Measurements from ENCODE around the gene LRRC38.

Gene LRRC38

GRCh38 chr1:13520985-13521384 lies 7.2 kb upstream of the LRRC38 start:
- no peaks in the 10 kb centered on the region for H3K4me1 ChIP-seq (ENCODE audit: control insufficient read depth in 2 of 2, insufficient read depth in 1 of 2, low read depth in 1 of 2, low read length in 2 of 2)
- peaks cover 0 to 1% of the 10 kb centered on the region in 2 donors for H3K9me3 ChIP-seq (replicated peaks in 1 of 2; ENCODE audit: control insufficient read depth in 2 of 2, insufficient read depth in 1 of 2, low read depth in 1 of 2, low read length in 2 of 2)
- no peak overlapping the region for H2AK5ac ChIP-seq (ENCODE audit: low read depth, low read length)
- H3K18ac ChIP-seq (ENCODE audit: low read length) = no peak overlapping the region
- H2BK120ac ChIP-seq (ENCODE audit: low read depth, low read length) = no peak overlapping the region
- no peak overlapping the region for H2BK12ac ChIP-seq (ENCODE audit: low read length)
- H3K36me3 ChIP-seq (replicated peaks in 1 of 2; ENCODE audit: control insufficient read depth in 2 of 2, insufficient read depth in 2 of 2, low read length in 2 of 2) = no peaks in the 10 kb centered on the region
- no peak overlapping the region for H2AFZ ChIP-seq (ENCODE audit: low read length)
- H3K79me1 ChIP-seq (ENCODE audit: low read depth, low read length) = no peaks in the 10 kb centered on the region
- H3K27me3 ChIP-seq (ENCODE audit: control insufficient read depth in 3 of 3, insufficient read depth in 3 of 3, low read depth in 1 of 3, low read length in 3 of 3) = peaks cover 2 to 25% (median 16%) of the 10 kb centered on the region in 3 experiments
- no peak overlapping the region for H3K4me2 ChIP-seq (ENCODE audit: insufficient read depth, low read length, poor library complexity, severe bottlenecking)
- H2BK15ac ChIP-seq (ENCODE audit: low read length) = no peak overlapping the region
- H4K8ac ChIP-seq (ENCODE audit: low read depth, low read length) = no peak overlapping the region
- H2BK5ac ChIP-seq (ENCODE audit: low read length) = no peak overlapping the region
- no peak overlapping the region for H3K9ac ChIP-seq (ENCODE audit: low read depth, low read length, poor library complexity)
- no peak for DNase-seq (ENCODE audit: low spot score)
- H3K14ac ChIP-seq (ENCODE audit: low read length) = no peak overlapping the region
- H4K91ac ChIP-seq (ENCODE audit: low read depth, low read length, poor library complexity) = no peak overlapping the region
- no peak overlapping the region for H3K23ac ChIP-seq (ENCODE audit: low read depth, low read length, poor library complexity)
- H3K27ac ChIP-seq (replicated peaks; ENCODE audit: low read length) = no peak overlapping the region
- no peak overlapping the region for H3K4ac ChIP-seq (ENCODE audit: low read length)
- WGBS, 2 donors (ENCODE audit: extremely low coverage in 2 of 2, insufficient read length in 2 of 2, insufficient replicate concordance in 1 of 2) = no CpG with 5 or more reads among the region's 12 CpGs
- H3K4me3 ChIP-seq (ENCODE audit: low read length in 2 of 2) = no peak overlapping the region

- H3K18ac ChIP-seq (ENCODE audit: low read length) = no peak overlapping the region
- no peak overlapping the region for H4K91ac ChIP-seq (ENCODE audit: low read depth, low read length, poor library complexity)
- no peak overlapping the region for H2BK12ac ChIP-seq (ENCODE audit: low read length)
- no peak overlapping the region for H2BK15ac ChIP-seq (ENCODE audit: low read length)
- H4K8ac ChIP-seq (ENCODE audit: low read depth, low read length) = no peak overlapping the region
- H3K4me2 ChIP-seq (ENCODE audit: insufficient read depth, low read length, poor library complexity, severe bottlenecking) = no peak overlapping the region
- no peaks in the 10 kb centered on the region for H3K9me3 ChIP-seq (replicated peaks in 1 of 2; ENCODE audit: control insufficient read depth in 2 of 2, insufficient read depth in 1 of 2, low read depth in 1 of 2, low read length in 2 of 2)
- no peak overlapping the region for H2AK5ac ChIP-seq (ENCODE audit: low read depth, low read length)
- peaks cover 0 to 3% of the 10 kb centered on the region in 2 donors for H3K4me1 ChIP-seq (ENCODE audit: control insufficient read depth in 2 of 2, insufficient read depth in 1 of 2, low read depth in 1 of 2, low read length in 2 of 2)
- no peak overlapping the region for H3K9ac ChIP-seq (ENCODE audit: low read depth, low read length, poor library complexity)
- H2AFZ ChIP-seq (ENCODE audit: low read length) = no peak overlapping the region
- H3K4me3 ChIP-seq (ENCODE audit: low read length in 2 of 2) = no peak overlapping the region
- DNase-seq (ENCODE audit: low spot score) = peak; percentile 37
- no CpG with 5 or more reads among the region's 18 CpGs for WGBS, 2 donors (ENCODE audit: extremely low coverage in 2 of 2, insufficient read length in 2 of 2, insufficient replicate concordance in 1 of 2)
- H3K36me3 ChIP-seq (replicated peaks in 1 of 2; ENCODE audit: control insufficient read depth in 2 of 2, insufficient read depth in 2 of 2, low read length in 2 of 2) = no peaks in the 10 kb centered on the region
- H3K14ac ChIP-seq (ENCODE audit: low read length) = no peak overlapping the region
- H2BK5ac ChIP-seq (ENCODE audit: low read length) = no peak overlapping the region
- no peak overlapping the region for H3K23ac ChIP-seq (ENCODE audit: low read depth, low read length, poor library complexity)
- no peak overlapping the region for H2BK120ac ChIP-seq (ENCODE audit: low read depth, low read length)
- H3K4ac ChIP-seq (ENCODE audit: low read length) = no peak overlapping the region
- H3K79me1 ChIP-seq (ENCODE audit: low read depth, low read length) = no peaks in the 10 kb centered on the region
- H3K27me3 ChIP-seq (ENCODE audit: control insufficient read depth in 3 of 3, insufficient read depth in 3 of 3, low read depth in 1 of 3, low read length in 3 of 3) = peaks cover 9 to 60% (median 50%) of the 10 kb centered on the region in 3 experiments
- H3K27ac ChIP-seq (replicated peaks; ENCODE audit: low read length) = no peak overlapping the region
Measured at GRCh38 chr1:13517193-13517812, 3.5 kb upstream of the LRRC38 start.

- peaks cover 0 to 3% of the 10 kb centered on the region in 2 donors for H3K4me1 ChIP-seq (ENCODE audit: control insufficient read depth in 2 of 2, insufficient read depth in 1 of 2, low read depth in 1 of 2, low read length in 2 of 2)
- no peak overlapping the region for H2BK120ac ChIP-seq (ENCODE audit: low read depth, low read length)
- no peak overlapping the region for H3K4ac ChIP-seq (ENCODE audit: low read length)
- H2AFZ ChIP-seq (ENCODE audit: low read length) = no peak overlapping the region
- H3K14ac ChIP-seq (ENCODE audit: low read length) = no peak overlapping the region
- no peak overlapping the region for H2BK12ac ChIP-seq (ENCODE audit: low read length)
- no peak overlapping the region for H3K18ac ChIP-seq (ENCODE audit: low read length)
- no peak overlapping the region for H4K91ac ChIP-seq (ENCODE audit: low read depth, low read length, poor library complexity)
- no peak overlapping the region for H3K4me2 ChIP-seq (ENCODE audit: insufficient read depth, low read length, poor library complexity, severe bottlenecking)
- no peak overlapping the region for H3K9ac ChIP-seq (ENCODE audit: low read depth, low read length, poor library complexity)
- no peak overlapping the region for H4K8ac ChIP-seq (ENCODE audit: low read depth, low read length)
- H3K23ac ChIP-seq (ENCODE audit: low read depth, low read length, poor library complexity) = no peak overlapping the region
- no peak overlapping the region for H2BK15ac ChIP-seq (ENCODE audit: low read length)
- H3K27ac ChIP-seq (replicated peaks; ENCODE audit: low read length) = no peak overlapping the region
- H2AK5ac ChIP-seq (ENCODE audit: low read depth, low read length) = no peak overlapping the region
- DNase-seq (ENCODE audit: low spot score) = no peak
- no CpG with 5 or more reads among the region's 10 CpGs for WGBS, 2 donors (ENCODE audit: extremely low coverage in 2 of 2, insufficient read length in 2 of 2, insufficient replicate concordance in 1 of 2)
- no peak overlapping the region for H3K4me3 ChIP-seq (ENCODE audit: low read length in 2 of 2)
- no peaks in the 10 kb centered on the region for H3K36me3 ChIP-seq (replicated peaks in 1 of 2; ENCODE audit: control insufficient read depth in 2 of 2, insufficient read depth in 2 of 2, low read length in 2 of 2)
- no peak overlapping the region for H2BK5ac ChIP-seq (ENCODE audit: low read length)
- H3K27me3 ChIP-seq (ENCODE audit: control insufficient read depth in 3 of 3, insufficient read depth in 3 of 3, low read depth in 1 of 3, low read length in 3 of 3) = peaks cover 9 to 67% (median 57%) of the 10 kb centered on the region in 3 experiments
- no peaks in the 10 kb centered on the region for H3K9me3 ChIP-seq (replicated peaks in 1 of 2; ENCODE audit: control insufficient read depth in 2 of 2, insufficient read depth in 1 of 2, low read depth in 1 of 2, low read length in 2 of 2)
- no peaks in the 10 kb centered on the region for H3K79me1 ChIP-seq (ENCODE audit: low read depth, low read length)
Measured at GRCh38 chr1:13516606-13517005, 2.8 kb upstream of the LRRC38 start.

- Histone ChIP-seq H3K27ac (replicated peaks; ENCODE audit: low read length) (no peak overlapping the region), H2BK5ac (ENCODE audit: low read length) (no peak overlapping the region), H2AFZ (ENCODE audit: low read length) (no peak overlapping the region), H3K79me1 (ENCODE audit: low read depth, low read length) (no peaks in the 10 kb centered on the region), H3K4me3 (ENCODE audit: low read length in 2 of 2) (no peak overlapping the region), H3K27me3 (ENCODE audit: control insufficient read depth in 3 of 3, insufficient read depth in 3 of 3, low read depth in 1 of 3, low read length in 3 of 3) (peaks cover 9 to 80% (median 68%) of the 10 kb centered on the region in 3 experiments), H3K18ac (ENCODE audit: low read length) (no peak overlapping the region), H2AK5ac (ENCODE audit: low read depth, low read length) (no peak overlapping the region), H3K23ac (ENCODE audit: low read depth, low read length, poor library complexity) (no peak overlapping the region), H3K4me1 (ENCODE audit: control insufficient read depth in 2 of 2, insufficient read depth in 1 of 2, low read depth in 1 of 2, low read length in 2 of 2) (peaks cover 0 to 3% of the 10 kb centered on the region in 2 donors), H3K9me3 (replicated peaks in 1 of 2; ENCODE audit: control insufficient read depth in 2 of 2, insufficient read depth in 1 of 2, low read depth in 1 of 2, low read length in 2 of 2) (no peaks in the 10 kb centered on the region), H3K4ac (ENCODE audit: low read length) (no peak overlapping the region), H2BK15ac (ENCODE audit: low read length) (no peak overlapping the region), H3K4me2 (ENCODE audit: insufficient read depth, low read length, poor library complexity, severe bottlenecking) (no peak overlapping the region), H3K9ac (ENCODE audit: low read depth, low read length, poor library complexity) (no peak overlapping the region), H2BK12ac (ENCODE audit: low read length) (no peak overlapping the region), H3K36me3 (replicated peaks in 1 of 2; ENCODE audit: control insufficient read depth in 2 of 2, insufficient read depth in 2 of 2, low read length in 2 of 2) (no peaks in the 10 kb centered on the region), H2BK120ac (ENCODE audit: low read depth, low read length) (no peak overlapping the region), H4K91ac (ENCODE audit: low read depth, low read length, poor library complexity) (no peak overlapping the region), H3K14ac (ENCODE audit: low read length) (no peak overlapping the region), H4K8ac (ENCODE audit: low read depth, low read length) (no peak overlapping the region)
- DNase-seq (ENCODE audit: low spot score) = no peak
- WGBS, 2 donors (ENCODE audit: extremely low coverage in 2 of 2, insufficient read length in 2 of 2, insufficient replicate concordance in 1 of 2) = no CpG with 5 or more reads among the region's 5 CpGs
Measured at GRCh38 chr1:13514821-13515220, 1.0 kb upstream of the LRRC38 start.
